GM12874 (cell line): ENCODE data around the gene WDR54.

ENCODE experiments used
- TF ChIP-seq, protein P1 (sequence below): IDR thresholded peaks from 2 replicates; pipeline ENCODE4 v1.5.1; 2011; ENCODE audit warnings: low read depth, mild to moderate bottlenecking, control low read depth, low read length, moderate library complexity; ENCODE audit not compliant: insufficient read depth

Gene WDR54

GRCh38 chr2:74436111-74436805, 14.7 kb downstream of the WDR54 start:
- TF ChIP-seq, protein P1, sequence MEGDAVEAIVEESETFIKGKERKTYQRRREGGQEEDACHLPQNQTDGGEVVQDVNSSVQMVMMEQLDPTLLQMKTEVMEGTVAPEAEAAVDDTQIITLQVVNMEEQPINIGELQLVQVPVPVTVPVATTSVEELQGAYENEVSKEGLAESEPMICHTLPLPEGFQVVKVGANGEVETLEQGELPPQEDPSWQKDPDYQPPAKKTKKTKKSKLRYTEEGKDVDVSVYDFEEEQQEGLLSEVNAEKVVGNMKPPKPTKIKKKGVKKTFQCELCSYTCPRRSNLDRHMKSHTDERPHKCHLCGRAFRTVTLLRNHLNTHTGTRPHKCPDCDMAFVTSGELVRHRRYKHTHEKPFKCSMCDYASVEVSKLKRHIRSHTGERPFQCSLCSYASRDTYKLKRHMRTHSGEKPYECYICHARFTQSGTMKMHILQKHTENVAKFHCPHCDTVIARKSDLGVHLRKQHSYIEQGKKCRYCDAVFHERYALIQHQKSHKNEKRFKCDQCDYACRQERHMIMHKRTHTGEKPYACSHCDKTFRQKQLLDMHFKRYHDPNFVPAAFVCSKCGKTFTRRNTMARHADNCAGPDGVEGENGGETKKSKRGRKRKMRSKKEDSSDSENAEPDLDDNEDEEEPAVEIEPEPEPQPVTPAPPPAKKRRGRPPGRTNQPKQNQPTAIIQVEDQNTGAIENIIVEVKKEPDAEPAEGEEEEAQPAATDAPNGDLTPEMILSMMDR = no peak

DNA sequence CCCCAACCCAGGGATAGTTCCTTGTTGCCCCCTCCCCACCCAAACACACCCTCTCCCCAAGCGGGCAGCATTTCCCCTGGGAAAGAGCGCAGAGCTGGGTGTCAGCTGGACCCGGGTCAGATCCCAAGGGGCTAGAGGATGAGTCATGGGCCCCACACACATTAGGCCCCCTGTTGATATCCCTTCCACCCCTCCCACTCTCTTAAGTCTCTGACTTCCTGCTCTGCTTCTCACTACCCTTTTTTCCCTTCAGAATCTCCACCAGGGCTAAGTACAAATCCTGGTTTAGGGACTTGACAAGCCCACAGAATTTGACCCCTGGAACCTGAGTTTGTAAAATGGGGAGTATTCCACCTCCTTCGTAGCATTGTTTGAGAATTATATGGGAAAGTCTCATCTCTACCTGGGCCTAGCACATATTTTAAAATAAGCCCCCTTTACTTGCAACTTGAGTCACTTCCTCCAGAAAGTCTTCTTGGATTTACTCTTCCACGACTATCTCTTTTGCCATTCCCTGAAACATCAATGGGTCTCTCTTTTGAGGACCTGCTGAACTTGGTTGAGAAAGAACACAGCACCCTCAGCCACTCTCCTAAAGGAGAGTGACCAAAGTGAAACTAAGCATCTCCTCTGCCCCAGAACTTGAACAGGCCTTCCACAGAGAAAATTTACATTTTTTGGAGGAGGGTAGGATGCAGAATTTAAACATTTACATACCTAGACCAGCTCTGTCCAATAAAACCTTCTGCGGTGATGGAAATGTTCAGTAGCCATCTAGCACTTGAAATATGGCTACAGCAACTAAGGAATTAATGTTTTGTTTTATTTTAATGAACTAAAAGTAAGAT, 15.5 kb downstream of the WDR54 start:
- TF ChIP-seq, protein P1 = no peak

GRCh38 chr2:74438248-74438647, 16.7 kb downstream of the WDR54 start:
- TF ChIP-seq, protein P1 = no peak

GRCh38 chr2:74439373-74439772, 17.8 kb downstream of the WDR54 start:
- TF ChIP-seq, protein P1 = no peak

DNA sequence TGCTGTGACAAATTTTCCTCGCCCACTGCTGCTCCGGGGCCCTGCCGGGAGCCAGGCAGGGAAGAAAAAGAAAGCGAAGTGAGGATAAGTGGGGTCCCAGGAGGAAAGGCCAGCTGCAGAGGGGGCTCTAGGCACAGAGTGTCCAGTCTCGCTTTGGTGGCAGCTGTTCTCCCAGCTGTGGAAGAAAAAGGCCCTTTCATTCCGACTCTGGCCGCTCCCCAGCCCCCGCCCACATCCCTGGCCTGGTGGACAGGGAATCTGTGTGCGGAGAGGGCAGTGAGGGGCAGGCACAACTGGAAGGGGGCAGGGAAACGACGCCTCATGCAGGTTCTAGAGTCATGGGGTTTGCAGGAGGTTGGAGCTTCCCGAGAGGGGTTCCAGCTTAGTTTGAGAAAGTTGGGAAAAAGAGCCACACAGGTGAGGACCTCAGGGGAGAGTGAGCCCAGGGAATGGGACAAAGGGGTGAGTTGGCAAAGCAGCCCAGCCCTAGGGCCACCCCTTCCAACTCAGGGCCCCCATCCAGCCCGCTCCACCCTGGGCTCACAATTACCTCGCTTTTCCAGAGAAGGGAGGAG, 18.4 kb downstream of the WDR54 start:
- TF ChIP-seq, protein P1 = no peak

DNA sequence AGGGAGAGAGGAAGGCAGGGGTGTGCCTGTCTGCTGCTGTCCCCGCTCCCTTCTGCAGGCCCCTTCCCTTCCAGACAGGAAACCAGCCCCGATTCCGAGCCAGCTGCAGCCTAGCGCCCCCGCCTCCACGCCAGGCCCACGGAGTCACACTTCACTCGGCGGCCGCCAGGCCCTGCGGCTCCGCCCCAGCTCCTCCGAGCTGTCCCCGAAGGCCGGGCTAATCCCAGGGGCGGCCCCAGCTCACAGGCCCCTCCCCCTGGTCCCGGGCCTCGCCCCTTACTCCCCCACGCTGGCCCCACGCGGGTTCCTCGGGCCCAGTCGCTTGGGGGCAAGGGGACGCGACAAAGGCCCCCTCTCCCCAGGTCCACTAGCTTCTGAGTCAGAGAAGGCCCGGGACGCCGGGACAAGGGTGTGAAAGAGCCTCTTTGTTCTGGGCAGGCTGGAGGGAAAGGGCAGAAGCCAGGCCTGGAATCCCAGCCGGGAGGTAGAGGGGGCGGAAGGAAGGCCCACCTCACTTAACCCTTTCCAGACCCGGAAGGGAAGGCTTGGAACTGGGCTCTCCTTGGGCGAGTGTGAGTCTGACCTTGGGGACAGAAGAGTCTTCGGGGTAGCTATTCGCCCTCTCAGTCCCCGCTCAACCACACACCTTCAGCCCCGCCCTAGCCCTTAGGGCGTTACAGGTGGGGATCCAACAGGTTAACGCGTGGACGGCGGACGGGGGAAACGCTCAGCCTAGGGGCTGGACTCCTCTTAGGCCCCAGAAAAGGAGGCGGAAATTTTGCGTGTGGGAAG, 19.0 kb downstream of the WDR54 start:
- TF ChIP-seq, protein P1 = 0 out of 2 replicates have a peak, but pooled peaks have one; percentile 36

DNA sequence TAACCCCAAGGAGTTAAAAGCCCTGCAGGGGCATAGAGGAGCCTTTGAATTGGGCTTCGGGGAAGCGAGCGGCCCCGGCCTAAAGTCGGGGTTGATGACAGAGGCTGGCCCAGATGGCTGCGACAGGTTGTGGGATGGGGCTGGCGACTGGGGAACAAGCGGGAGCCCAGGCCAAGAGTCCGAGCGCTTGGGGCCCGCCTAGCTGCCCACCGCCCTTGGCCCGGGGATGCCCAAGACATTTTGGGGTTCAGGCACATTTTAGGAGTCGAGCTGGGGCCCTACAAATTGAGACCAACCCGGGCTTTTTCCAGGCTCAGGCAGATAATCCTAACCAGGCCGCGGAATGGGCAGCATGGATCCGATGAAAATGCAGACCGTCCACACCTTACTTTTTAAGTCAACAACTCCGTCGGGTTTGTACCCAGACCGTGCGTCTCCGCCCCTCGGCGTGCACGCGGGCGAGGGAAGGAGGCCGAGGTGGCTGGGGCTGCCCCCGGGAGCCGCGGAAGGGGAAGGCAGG, 19.7 kb downstream of the WDR54 start:
- TF ChIP-seq, protein P1 = no peak
